Activated CD8-positive, alpha-beta T cell treated with anti-CD3 and anti-CD28 coated beads for 36 hours (primary cell): ENCODE results near the gene SAFB2. TPM values are rescaled to one million over a fixed set of nuclear protein-coding genes. Genes with fewer than 3 reads are reported as not detected.
A peak's percentile ranks its signal among the peaks of the same experiment; 100 is the strongest.

Experiments used
- ATAC-seq: fragments of 200-7000 bp; cut with Tn5 transposase; one replicate; pipeline ENCODE4 v1.10.0; 2021; ENCODE audit warnings: mild to moderate bottlenecking, moderate library complexity
- CTCF ChIA-PET: fragments of 350-600 bp; sonication (Branson Sonifier 250); formaldehyde crosslinking; loops from one replicate; lab custom pipeline; 2021; ENCODE audit warnings: antibody characterized with exemption; lab: Charles Lee
- POLR2A ChIA-PET: fragments of 350-600 bp; sonication (Branson Sonifier 250); formaldehyde crosslinking; loops from one replicate; lab custom pipeline; 2021; ENCODE audit warnings: antibody characterized with exemption; lab: Charles Lee
- DNase-seq: peaks from one replicate; pipeline ENCODE4 v3.0.0-alpha.2; 2020
- H3K27ac Mint-ChIP-seq: one replicate; pipeline ENCODE4 v1.8.0; 2021; ENCODE audit warnings: mild to moderate bottlenecking, mixed read lengths
- H3K27me3 Mint-ChIP-seq: one replicate; pipeline ENCODE4 v1.8.0; 2021; ENCODE audit warnings: mixed read lengths
- H3K36me3 Mint-ChIP-seq: one replicate; pipeline ENCODE4 v1.8.0; 2021; ENCODE audit warnings: low read depth, mixed read lengths
- H3K4me1 Mint-ChIP-seq: one replicate; pipeline ENCODE4 v1.8.0; 2021; ENCODE audit warnings: low read depth, mixed read lengths
- H3K4me3 Mint-ChIP-seq: one replicate; pipeline ENCODE4 v1.8.0; 2021; ENCODE audit warnings: mild to moderate bottlenecking, moderate library complexity, mixed read lengths
- H3K9me3 Mint-ChIP-seq: one replicate; pipeline ENCODE4 v1.8.0; 2021; ENCODE audit warnings: mixed read lengths
- intact Hi-C: fragments of 100-400 bp; cut with micrococcal nuclease; formaldehyde crosslinking; loops from one replicate; pipeline ENCODE4 v1.10.0; 2022
- total RNA-seq, 2 experiments: library from RNA; stranded (reverse); gene quantifications; one replicate each; pipeline ENCODE4 v1.2.3, GENCODE V29; 2021
- TF ChIP-seq, protein P1 (sequence below): fragments of 200-600 bp; IDR thresholded peaks from one replicate; pipeline ENCODE4 v1.8.0; 2022; ENCODE audit warnings: antibody characterized with exemption, mild to moderate bottlenecking

Gene SAFB2
- total RNA-seq, 2 experiments from 2014 or later, result 70.8 to 78.0 TPM

DNA sequence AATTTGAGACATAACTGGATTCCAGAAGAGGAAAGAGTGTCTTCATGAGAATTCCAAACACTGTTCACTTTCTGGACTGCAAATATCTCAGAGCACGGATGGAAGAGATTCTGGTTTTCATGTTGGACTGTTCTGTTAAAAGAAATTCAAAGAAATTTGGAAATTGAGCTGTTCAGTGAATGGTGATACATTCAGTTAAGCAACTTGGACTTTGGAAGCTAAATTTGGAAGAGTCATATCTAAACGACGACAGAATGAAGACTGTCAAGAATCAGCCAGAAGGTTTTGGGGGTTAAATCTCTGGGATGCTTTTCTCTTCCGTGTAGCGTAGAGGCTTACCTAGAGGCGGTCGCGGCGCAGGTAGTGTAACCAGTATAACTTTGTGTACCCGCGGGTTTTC, 25.9 kb upstream of the SAFB2 start:
- no peaks in the 10 kb centered on the region for H3K27me3 Mint-ChIP-seq
- ChIA-PET POLR2A (interaction anchor here (0.7 kb wide), 1 partner anchor 17 kb away, joined by 3 read pairs; no protein-coding TSS in a partner anchor), CTCF (no interaction called here)
- DNase-seq (no peak), ATAC-seq (no peak)
- TF ChIP-seq, protein P1, sequence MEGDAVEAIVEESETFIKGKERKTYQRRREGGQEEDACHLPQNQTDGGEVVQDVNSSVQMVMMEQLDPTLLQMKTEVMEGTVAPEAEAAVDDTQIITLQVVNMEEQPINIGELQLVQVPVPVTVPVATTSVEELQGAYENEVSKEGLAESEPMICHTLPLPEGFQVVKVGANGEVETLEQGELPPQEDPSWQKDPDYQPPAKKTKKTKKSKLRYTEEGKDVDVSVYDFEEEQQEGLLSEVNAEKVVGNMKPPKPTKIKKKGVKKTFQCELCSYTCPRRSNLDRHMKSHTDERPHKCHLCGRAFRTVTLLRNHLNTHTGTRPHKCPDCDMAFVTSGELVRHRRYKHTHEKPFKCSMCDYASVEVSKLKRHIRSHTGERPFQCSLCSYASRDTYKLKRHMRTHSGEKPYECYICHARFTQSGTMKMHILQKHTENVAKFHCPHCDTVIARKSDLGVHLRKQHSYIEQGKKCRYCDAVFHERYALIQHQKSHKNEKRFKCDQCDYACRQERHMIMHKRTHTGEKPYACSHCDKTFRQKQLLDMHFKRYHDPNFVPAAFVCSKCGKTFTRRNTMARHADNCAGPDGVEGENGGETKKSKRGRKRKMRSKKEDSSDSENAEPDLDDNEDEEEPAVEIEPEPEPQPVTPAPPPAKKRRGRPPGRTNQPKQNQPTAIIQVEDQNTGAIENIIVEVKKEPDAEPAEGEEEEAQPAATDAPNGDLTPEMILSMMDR, result no peak
- no peak overlapping the region for H3K27ac Mint-ChIP-seq
- H3K9me3 Mint-ChIP-seq, result no peaks in the 10 kb centered on the region
- H3K36me3 Mint-ChIP-seq, result peaks cover 62% of the 10 kb centered on the region
- intact Hi-C loops, result no loop called here
- no peak overlapping the region for H3K4me3 Mint-ChIP-seq
- peaks cover 12% of the 10 kb centered on the region for H3K4me1 Mint-ChIP-seq

DNA sequence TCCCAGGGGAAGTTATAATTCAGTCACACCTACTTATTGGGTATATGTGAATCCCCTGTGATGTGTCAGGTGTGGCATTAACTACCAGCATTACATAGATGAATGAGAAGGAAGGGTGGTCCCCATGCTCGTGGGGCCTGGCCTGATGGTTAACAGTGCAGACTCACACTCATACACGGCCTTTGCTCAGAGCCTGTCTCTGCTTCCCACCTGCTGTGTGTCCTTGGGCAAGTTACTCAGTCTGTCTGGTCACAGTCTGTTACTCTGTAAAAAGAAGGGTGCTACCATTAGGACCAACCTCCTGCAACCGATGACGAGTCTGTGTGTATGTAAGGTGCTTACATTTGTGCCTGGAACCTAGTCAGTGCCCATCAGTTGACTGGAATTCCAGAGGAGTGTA, 24.1 kb upstream of the SAFB2 start:
- ChIA-PET POLR2A (interaction anchor here (1.2 to 1.6 kb wide), 2 partner anchors 9 to 45 kb away, joined by 3 read pairs; no protein-coding TSS in a partner anchor), CTCF (no interaction called here)
- ATAC-seq, result no peak
- Mint-ChIP-seq H3K9me3 (no peaks in the 10 kb centered on the region), H3K4me1 (peaks cover 18% of the 10 kb centered on the region), H3K36me3 (peaks cover 63% of the 10 kb centered on the region), H3K27me3 (no peaks in the 10 kb centered on the region), H3K27ac (peak overlapping the region; percentile 12), H3K4me3 (no peak overlapping the region)
- DNase-seq, result no peak
- intact Hi-C loops, result no loop called here
- TF ChIP-seq, protein P1, result no peak

DNA sequence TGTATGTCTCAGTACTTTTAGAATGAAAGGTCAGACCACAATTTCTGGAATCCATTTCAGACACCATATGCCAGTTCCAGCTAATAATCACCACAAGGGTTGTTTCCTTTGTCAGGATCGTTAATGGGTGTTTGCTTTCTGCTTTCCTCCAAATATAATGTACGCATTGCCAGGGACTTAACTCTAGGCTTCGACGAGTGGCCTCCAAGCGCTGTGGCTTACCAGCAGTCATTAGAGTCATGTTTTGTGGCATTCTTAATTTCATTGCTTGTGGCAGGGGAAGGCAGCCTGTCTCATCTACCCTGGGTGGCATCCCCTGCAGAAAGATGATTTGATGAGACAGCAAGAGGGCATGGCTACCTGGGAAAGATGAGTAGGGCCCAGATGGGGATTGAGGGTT, 22.8 kb upstream of the SAFB2 start:
- intact Hi-C loops, result no loop called here
- peaks cover 58% of the 10 kb centered on the region for H3K36me3 Mint-ChIP-seq
- CTCF ChIA-PET, result interaction anchor here (0.7 to 1.0 kb wide), 2 partner anchors 12 to 44 kb away, joined by 3 read pairs; no protein-coding TSS in a partner anchor
- DNase-seq (no peak), ATAC-seq (no peak)
- no peaks in the 10 kb centered on the region for H3K9me3 Mint-ChIP-seq
- POLR2A ChIA-PET, result interaction anchor here (0.8 to 1.6 kb wide), 2 partner anchors 10 to 19 kb away, joined by 3 read pairs; no protein-coding TSS in a partner anchor
- TF ChIP-seq, protein P1, result no peak
- H3K4me1 Mint-ChIP-seq, result peaks cover 23% of the 10 kb centered on the region
- no peak overlapping the region for H3K4me3 Mint-ChIP-seq
- peak overlapping the region; percentile 23 for H3K27ac Mint-ChIP-seq
- H3K27me3 Mint-ChIP-seq, result no peaks in the 10 kb centered on the region

DNA sequence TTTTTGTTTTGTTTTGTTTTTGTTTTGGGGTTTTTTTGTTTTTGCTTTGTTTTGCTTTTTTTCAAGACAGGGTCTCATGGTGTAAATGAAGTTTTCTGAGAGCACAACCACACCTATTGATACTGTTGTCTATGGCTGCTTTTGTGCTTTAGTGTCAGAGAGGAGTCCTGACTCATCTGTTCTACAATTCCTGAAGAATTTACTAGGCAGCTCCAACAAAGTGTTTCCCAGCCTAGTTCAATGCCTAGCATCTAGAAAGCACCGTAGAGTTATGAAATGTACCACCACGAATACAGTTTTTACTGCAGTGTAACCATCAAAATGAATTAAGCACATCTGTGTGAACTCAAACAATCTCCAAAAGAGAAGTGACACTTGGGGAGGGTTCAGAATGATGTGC, 21.5 kb upstream of the SAFB2 start:
- H3K36me3 Mint-ChIP-seq, result peaks cover 53% of the 10 kb centered on the region

DNA sequence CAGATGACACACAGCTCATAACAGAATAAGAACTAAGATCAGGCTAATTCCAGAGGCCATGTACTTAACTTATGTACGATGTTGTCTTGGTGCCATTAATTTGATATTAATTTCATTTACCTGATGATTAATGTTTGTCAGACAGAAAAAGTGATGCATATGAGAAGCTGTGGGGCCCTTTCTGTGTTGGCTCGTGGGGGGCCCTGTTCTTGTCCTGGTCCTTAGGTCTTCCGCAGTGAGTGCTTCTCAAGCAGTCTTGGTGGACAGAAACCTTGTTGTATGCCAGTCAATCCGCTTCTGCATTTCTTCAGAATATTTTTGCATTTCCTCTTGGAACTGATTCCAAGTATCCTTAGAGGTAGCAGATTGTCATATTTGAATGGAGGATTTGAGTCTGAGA, 20.5 kb upstream of the SAFB2 start:
- Mint-ChIP-seq H3K27me3 (no peaks in the 10 kb centered on the region), H3K36me3 (peaks cover 49% of the 10 kb centered on the region), H3K27ac (no peak overlapping the region), H3K4me3 (no peak overlapping the region), H3K9me3 (no peaks in the 10 kb centered on the region), H3K4me1 (peaks cover 28% of the 10 kb centered on the region)
- TF ChIP-seq, protein P1, result no peak
- ChIA-PET POLR2A (interaction anchor here (0.6 to 1.4 kb wide), 3 partner anchors 16 to 455 kb away, joined by 3 read pairs; no protein-coding TSS in a partner anchor), CTCF (interaction anchor here (1.0 kb wide), 1 partner anchor 23 kb away, joined by 3 read pairs; no protein-coding TSS in a partner anchor)
- DNase-seq (no peak), ATAC-seq (no peak)
- intact Hi-C loops, result no loop called here

More for the DNA sequence above, 21.5 kb upstream of the SAFB2 start:
- no peak for DNase-seq
- POLR2A ChIA-PET, result interaction anchor here (1.2 kb wide), 1 partner anchor 11 kb away, joined by 3 read pairs; no protein-coding TSS in a partner anchor
- TF ChIP-seq, protein P1, result no peak
- CTCF ChIA-PET, result no interaction called here
- no peaks in the 10 kb centered on the region for H3K27me3 Mint-ChIP-seq
- H3K4me1 Mint-ChIP-seq, result peaks cover 25% of the 10 kb centered on the region
- H3K9me3 Mint-ChIP-seq, result no peaks in the 10 kb centered on the region
- no peak overlapping the region for H3K4me3 Mint-ChIP-seq
- intact Hi-C loops, result no loop called here
- H3K27ac Mint-ChIP-seq, result peak overlapping the region; percentile 70
- ATAC-seq, result no peak
